Occipital lobe (tissue), 2 donors: ENCODE data around the gene RTN4R. TPM values are rescaled to one million over a fixed set of nuclear protein-coding genes. Genes with fewer than 3 reads are reported as not detected.

Source experiments
- DNase-seq: peaks from one replicate; lab custom pipeline; 2025; lab: John Stamatoyannopoulos, UW
- total RNA-seq: library from RNA; depleted of rRNA; stranded (reverse); fragments of >200 nt; gene quantifications from one replicate; pipeline ENCODE4 v1.2.3, GENCODE V29; 2014

The RTN4R gene
- total RNA-seq, 1 donor from 2014 or later: 9.5 TPM

GRCh38 chr22:20257212-20258020, 10.7 kb downstream of the RTN4R start:
- no peak for DNase-seq

GRCh38 chr22:20256551-20257211, 11.4 kb downstream of the RTN4R start:
- DNase-seq: no peak

GRCh38 chr22:20256027-20256426, 12.1 kb downstream of the RTN4R start:
- DNase-seq: no peak

GRCh38 chr22:20254975-20255946, 12.9 kb downstream of the RTN4R start:
- no peak for DNase-seq

- no peak for DNase-seq
These were observed 15.0 kb downstream of the RTN4R start for GRCh38 chr22:20253161-20253560.

GRCh38 chr22:20251981-20252380, 16.1 kb downstream of the RTN4R start:
- DNase-seq: no peak

GRCh38 chr22:20251491-20251890, 16.6 kb downstream of the RTN4R start:
- no peak for DNase-seq

- DNase-seq: peak; percentile 63
These were observed 18.2 kb downstream of the RTN4R start for GRCh38 chr22:20249797-20250354.

GRCh38 chr22:20248461-20248978, 19.6 kb downstream of the RTN4R start:
- DNase-seq: no peak

GRCh38 chr22:20247608-20248171, 20.4 kb downstream of the RTN4R start:
- DNase-seq: no peak

- DNase-seq: no peak
These were observed 21.1 kb downstream of the RTN4R start for GRCh38 chr22:20247010-20247505.

GRCh38 chr22:20246368-20247009, 21.6 kb downstream of the RTN4R start:
- DNase-seq: no peak

- no peak for DNase-seq
These were observed 22.3 kb downstream of the RTN4R start for GRCh38 chr22:20245577-20246367.

- DNase-seq: no peak
These were observed 23.2 kb downstream of the RTN4R start for GRCh38 chr22:20244691-20245576.

GRCh38 chr22:20244250-20244648, 23.9 kb downstream of the RTN4R start:
- no peak for DNase-seq

GRCh38 chr22:20243537-20244249, 24.4 kb downstream of the RTN4R start:
- peak; percentile 71 for DNase-seq

GRCh38 chr22:20243176-20243536, 25.0 kb downstream of the RTN4R start:
- no peak for DNase-seq
